Prostate gland (tissue), 2 donors: ENCODE results near the gene SNX18. TPM values are rescaled to one million over a fixed set of nuclear protein-coding genes. Genes with fewer than 3 reads are reported as not detected.
"Not testable (repeated sequence)": the region's sequence is repeated elsewhere in the genome, so short reads cannot be mapped to it uniquely, and the experiment has no call there.

Source experiments
- DNase-seq: peaks from one replicate; pipeline ENCODE4 v3.0.0-alpha.2; 2019; ENCODE audit warnings: low spot score
- H3K27ac ChIP-seq, 2 donors: fragments of 200-600 bp; sonication (generic); 2 replicates each; pipeline ENCODE4 v1.5.1; 2017 to 2019
- H3K27me3 ChIP-seq: fragments of 200-600 bp; sonication (generic); replicated peaks from 2 replicates; pipeline ENCODE4 v1.5.1; 2019; ENCODE audit not compliant: insufficient read depth
- H3K36me3 ChIP-seq, 2 donors: fragments of 200-600 bp; sonication (generic); 1 replicate in 1 of 2; 2 replicates in 1 of 2; pipeline versions ENCODE4 v1.5.1 to v1.8.1; 2017 to 2019
- H3K4me1 ChIP-seq: fragments of 200-600 bp; sonication (generic); replicated peaks from 2 replicates; pipeline ENCODE4 v1.5.1; 2019
- H3K4me3 ChIP-seq, 2 donors: fragments of 200-600 bp; sonication (generic); 2 replicates each; pipeline ENCODE4 v1.5.1; 2017 to 2019
- H3K9me3 ChIP-seq: fragments of 200-600 bp; sonication (generic); 2 replicates; pipeline ENCODE4 v1.5.1; 2017
- CTCF ChIP-seq, 4 experiments: fragments of 200-600 bp in 2 of 4; fragments of 450-650 bp in 2 of 4; sonication (generic) in 2 of 4; IDR thresholded peaks; 1 replicate in 3 of 4; 2 replicates in 1 of 4; pipeline ENCODE4 v1.5.1; 2016 to 2019; ENCODE audit warnings: antibody characterized with exemption in 4 of 4, mild to moderate bottlenecking in 2 of 4, moderate library complexity in 2 of 4
- POLR2A ChIP-seq: fragments of 450-650 bp; IDR thresholded peaks from one replicate; pipeline ENCODE4 v1.6.1; 2016; ENCODE audit warnings: antibody characterized with exemption, mild to moderate bottlenecking
- POLR2AphosphoS5 ChIP-seq: sonication (generic); formaldehyde crosslinking; IDR thresholded peaks from one replicate; pipeline ENCODE4 v1.6.1; 2017; ENCODE audit warnings: antibody characterized with exemption
- WGBS: methylation state at CpG from one replicate; pipeline ENCODE4 v1.1.5; 2018; 5-methylcytosine and 5-hydroxymethylcytosine counted together
- intact Hi-C: fragments of 100-400 bp; cut with DNase I; formaldehyde crosslinking; loops from one replicate; pipeline ENCODE4 v1.14.2; 2022
- total RNA-seq, 2 donors: library from RNA; depleted of rRNA; stranded (reverse); fragments of >200 nt; gene quantifications; one replicate each; pipeline ENCODE4 v1.1.0, GENCODE V29; 2016

Gene SNX18
- total RNA-seq, 2 donors from 2014 or later = 26.3 to 80.4 TPM

- Histone ChIP-seq H3K4me1 (no peaks in the 10 kb centered on the region), H3K27ac (no peak overlapping the region), H3K36me3 (no peaks in the 10 kb centered on the region), H3K9me3 (no peaks in the 10 kb centered on the region), H3K4me3 (no peak overlapping the region), H3K27me3 (no peaks in the 10 kb centered on the region)
- DNase-seq = no peak
- intact Hi-C loops = no loop called here
- WGBS = 65% methylated on average over 3 of the region's 3 CpGs
- TF ChIP-seq CTCF (IDR thresholded peaks at IDR 0.05) = no peak
- no peak for TF ChIP-seq POLR2AphosphoS5
- TF ChIP-seq POLR2A = no peak
These were observed 46.2 kb upstream of the SNX18 start for GRCh38 chr5:54471398-54471797.

- no peaks in the 10 kb centered on the region for H3K36me3 ChIP-seq
- intact Hi-C loops = no loop called here
- H3K27me3 ChIP-seq = no peaks in the 10 kb centered on the region
- H3K9me3 ChIP-seq = no peaks in the 10 kb centered on the region
- no peak overlapping the region for H3K4me3 ChIP-seq
- WGBS = 71% methylated on average over 2 of the region's 2 CpGs
- DNase-seq = no peak
- no peak overlapping the region for H3K27ac ChIP-seq
- TF ChIP-seq CTCF (IDR thresholded peaks at IDR 0.05) = no peak
- TF ChIP-seq POLR2AphosphoS5 = no peak
- TF ChIP-seq POLR2A = no peak
- H3K4me1 ChIP-seq = no peaks in the 10 kb centered on the region
These were observed 40.9 kb upstream of the SNX18 start for GRCh38 chr5:54476682-54477081.

GRCh38 chr5:54477941-54478478 lies 39.5 kb upstream of the SNX18 start:
- no peaks in the 10 kb centered on the region for H3K9me3 ChIP-seq
- H3K27me3 ChIP-seq = no peaks in the 10 kb centered on the region
- intact Hi-C loops = no loop called here
- WGBS = 94% methylated on average over 1 of the region's 1 CpG
- no peak overlapping the region for H3K27ac ChIP-seq
- no peak for TF ChIP-seq POLR2A
- H3K4me3 ChIP-seq = no peak overlapping the region
- H3K36me3 ChIP-seq = no peaks in the 10 kb centered on the region
- H3K4me1 ChIP-seq = no peaks in the 10 kb centered on the region
- no peak for DNase-seq

GRCh38 chr5:54480296-54480695 lies 37.3 kb upstream of the SNX18 start:
- Histone ChIP-seq H3K27me3 (no peaks in the 10 kb centered on the region), H3K4me1 (no peaks in the 10 kb centered on the region), H3K36me3 (no peaks in the 10 kb centered on the region), H3K27ac (no peak overlapping the region), H3K9me3 (no peaks in the 10 kb centered on the region), H3K4me3 (no peak overlapping the region)
- DNase-seq = no peak
- TF ChIP-seq POLR2A (no peak), POLR2AphosphoS5 (no peak), CTCF (IDR thresholded peaks at IDR 0.05) (no peak)
- intact Hi-C loops = loop anchor here (5.0 kb wide), 1 partner anchor 33 kb away; no protein-coding TSS in a partner anchor

- H3K27ac ChIP-seq = no peak overlapping the region
- WGBS = 66% methylated on average over 5 of the region's 5 CpGs
- H3K36me3 ChIP-seq = no peaks in the 10 kb centered on the region
- TF ChIP-seq POLR2A (no peak), POLR2AphosphoS5 (no peak), CTCF (IDR thresholded peaks at IDR 0.05) (no peak)
- H3K4me1 ChIP-seq = no peaks in the 10 kb centered on the region
- no peak overlapping the region for H3K4me3 ChIP-seq
- DNase-seq = no peak
- intact Hi-C loops = loop anchor here (5.0 kb wide), 1 partner anchor 37 kb away; no protein-coding TSS in a partner anchor
- no peaks in the 10 kb centered on the region for H3K9me3 ChIP-seq
- H3K27me3 ChIP-seq = no peaks in the 10 kb centered on the region
These were observed 33.2 kb upstream of the SNX18 start for GRCh38 chr5:54484219-54484894.

GRCh38 chr5:54485659-54486058 lies 31.9 kb upstream of the SNX18 start:
- H3K4me3 ChIP-seq, H3K36me3 ChIP-seq, intact Hi-C loops, H3K9me3 ChIP-seq, H3K4me1 ChIP-seq, DNase-seq, H3K27me3 ChIP-seq, H3K27ac ChIP-seq: not testable (repeated sequence)

- intact Hi-C loops, H3K4me1 ChIP-seq, DNase-seq, H3K4me3 ChIP-seq, H3K27me3 ChIP-seq, H3K27ac ChIP-seq, H3K36me3 ChIP-seq, H3K9me3 ChIP-seq: not testable (repeated sequence)
- WGBS = 50% methylated on average over 2 of the region's 2 CpGs
These were observed 27.9 kb upstream of the SNX18 start for GRCh38 chr5:54489648-54489979.
